ENCODE measurements around the gene VMA21. TPM values are rescaled to one million over a fixed set of nuclear protein-coding genes. Genes with fewer than 3 reads are reported as not detected.

Gene VMA21, protein sequence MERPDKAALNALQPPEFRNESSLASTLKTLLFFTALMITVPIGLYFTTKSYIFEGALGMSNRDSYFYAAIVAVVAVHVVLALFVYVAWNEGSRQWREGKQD
- total RNA-seq (2022; extraction: Qiagen RNA extraction), result 21.7 to 26.7 TPM (median 24.5 TPM) in 5 replicates

DNA sequence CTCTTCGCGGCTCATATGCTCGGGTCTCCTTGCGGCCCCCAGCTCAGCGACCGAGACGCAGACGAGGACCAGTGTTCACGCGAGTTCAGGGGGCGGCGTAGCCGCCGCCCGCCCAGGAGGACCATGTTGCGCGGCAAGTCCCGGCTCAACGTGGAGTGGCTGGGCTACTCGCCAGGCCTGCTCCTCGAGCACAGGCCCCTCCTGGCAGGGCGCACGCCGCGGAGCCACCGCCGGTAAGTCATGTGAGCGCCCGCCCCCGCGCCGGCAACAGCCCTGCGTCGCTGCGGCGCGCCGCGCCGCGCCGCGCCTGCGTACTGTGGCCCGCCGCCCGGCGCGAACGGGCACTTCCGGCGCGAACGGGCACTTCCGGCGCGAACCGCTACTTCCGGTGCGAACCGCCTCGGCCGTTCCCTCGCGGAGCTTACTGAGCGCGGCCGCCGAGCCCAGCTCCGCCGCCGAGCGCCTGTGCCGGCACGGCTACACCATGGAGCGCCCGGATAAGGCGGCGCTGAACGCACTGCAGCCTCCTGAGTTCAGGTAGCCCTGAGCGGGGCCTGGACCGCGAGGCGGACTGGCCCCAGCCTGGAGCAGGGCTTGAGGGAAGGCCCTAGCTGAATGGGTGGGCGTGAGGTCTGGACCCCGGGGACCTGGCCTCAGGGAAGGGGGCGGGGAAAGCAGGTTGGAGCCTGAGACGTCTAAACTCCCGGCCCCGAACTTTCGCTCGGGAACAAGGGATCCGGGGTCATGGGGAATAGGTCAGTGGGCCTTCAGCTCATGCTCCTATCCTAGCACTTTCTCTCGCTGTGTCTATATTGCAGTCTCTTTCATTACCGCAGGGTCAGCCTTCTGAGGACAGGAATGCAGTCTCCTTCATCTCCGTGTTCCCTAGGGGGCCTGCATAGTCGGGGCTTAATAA, at the start of gene VMA21:
Gene VMA21, plus strand, starts transcription at position 382 of the 916 bp plus-strand sequence. Its CDS starts 103 bp downstream, at position 485.

Other genes starting within 250 kb of the VMA21 start
- gene GPR50, start 220.6 kb upstream of the VMA21 start, total RNA-seq (2022; extraction: Qiagen RNA extraction), result 0.13 to 0.32 TPM (median 0.24 TPM) in 5 replicates
- gene PASD1, start 166.5 kb downstream of the VMA21 start, total RNA-seq (2022; extraction: Qiagen RNA extraction), result not detected in 5 replicates